HepG2 (cell line): Measurements from ENCODE around the gene AGAP1. TPM values are rescaled to one million over a fixed set of nuclear protein-coding genes. Genes with fewer than 3 reads are reported as not detected.
A peak's percentile ranks its signal among the peaks of the same experiment; 100 is the strongest.

Source experiments
- ARHGAP35 ChIP-seq: sonication (generic); formaldehyde crosslinking; IDR thresholded peaks from 2 replicates; pipeline ENCODE4 v1.9.0; 2022; ENCODE audit warnings: mild to moderate bottlenecking, inconsistent platforms, moderate library complexity, missing genetic modification reagents, borderline replicate concordance
- CBFB ChIP-seq: sonication (generic); formaldehyde crosslinking; IDR thresholded peaks from 2 replicates; pipeline ENCODE4 v1.4.0; 2020; ENCODE audit warnings: missing genetic modification reagents
- CBX1 ChIP-seq: IDR thresholded peaks from one replicate; pipeline ENCODE4 v1.6.1; 2016; ENCODE audit warnings: antibody characterized with exemption, low read depth
- CCAR2 ChIP-seq: fragments of 200-400 bp; formaldehyde crosslinking; optimal IDR thresholded peaks from 2 replicates; pipeline ENCODE3; 2018; ENCODE audit warnings: low read depth, mild to moderate bottlenecking, low read length, moderate library complexity
- CEBPB ChIP-seq: IDR thresholded peaks from 2 replicates; pipeline ENCODE4 v1.6.1; 2011; ENCODE audit warnings: low read depth, low read length, improper control_type of control experiment, borderline replicate concordance
- DPF2 ChIP-seq: sonication (generic); formaldehyde crosslinking; IDR thresholded peaks from 2 replicates; pipeline ENCODE4 v1.4.0; 2020; ENCODE audit warnings: mild to moderate bottlenecking, low read depth, missing genetic modification reagents, borderline replicate concordance
- ETV5 ChIP-seq: IDR thresholded peaks from 2 replicates; pipeline ENCODE4 v1.6.1; 2018; ENCODE audit warnings: missing biosample characterization, missing genetic modification reagents, inconsistent platforms, borderline replicate concordance
- HDAC1 ChIP-seq: sonication (generic); formaldehyde crosslinking; IDR thresholded peaks from 2 replicates; pipeline ENCODE4 v1.5.1; 2020; ENCODE audit warnings: mild to moderate bottlenecking, missing genetic modification reagents
- HIC2 ChIP-seq: sonication (generic); formaldehyde crosslinking; IDR thresholded peaks from 2 replicates; pipeline ENCODE4 v1.9.0; 2022; ENCODE audit warnings: low read depth, missing genetic modification reagents
- HNF4A ChIP-seq: sonication (generic); formaldehyde crosslinking; IDR thresholded peaks from 2 replicates; pipeline ENCODE4 v1.4.0; 2020; ENCODE audit warnings: missing genetic modification reagents
- LCORL ChIP-seq, 2 experiments: fragments of 450-650 bp in 1 of 2; sonication (generic) in 1 of 2; formaldehyde crosslinking in 1 of 2; IDR thresholded peaks; 2 replicates each; pipeline versions ENCODE4 v1.5.0 to v1.6.1; 2017 to 2020; ENCODE audit warnings: antibody characterized with exemption in 1 of 2, missing genetic modification reagents in 1 of 2
- LRRFIP1 ChIP-seq: sonication (generic); formaldehyde crosslinking; conservative IDR thresholded peaks from 2 replicates; pipeline ENCODE4 v1.4.0; 2020; ENCODE audit warnings: missing genetic modification reagents
- NFIC ChIP-seq: IDR thresholded peaks from 2 replicates; pipeline ENCODE4 v1.6.1; 2012; ENCODE audit warnings: mild to moderate bottlenecking, low read length, inconsistent platforms
- ONECUT2 ChIP-seq: sonication (generic); formaldehyde crosslinking; IDR thresholded peaks from 2 replicates; pipeline ENCODE4 v1.4.0; 2020; ENCODE audit warnings: missing genetic modification reagents
- POLR2A ChIP-seq, 2 experiments: IDR thresholded peaks; 2 replicates each; pipeline ENCODE4 v1.6.1; 2011; ENCODE audit warnings: low read depth in 2 of 2, low read length in 2 of 2, mild to moderate bottlenecking in 1 of 2, moderate library complexity in 1 of 2; ENCODE audit not compliant: insufficient read depth in 1 of 2
- ZNF326 ChIP-seq: sonication (generic); formaldehyde crosslinking; IDR thresholded peaks from 2 replicates; pipeline ENCODE4 v1.4.0; 2020; ENCODE audit warnings: missing genetic modification reagents, borderline replicate concordance
- ZNF451 ChIP-seq: sonication (generic); formaldehyde crosslinking; IDR thresholded peaks from 2 replicates; pipeline ENCODE4 v1.5.0; 2020; ENCODE audit warnings: mild to moderate bottlenecking, missing genetic modification reagents
- ZNF562 ChIP-seq: sonication (generic); formaldehyde crosslinking; IDR thresholded peaks from 2 replicates; pipeline ENCODE4 v1.8.0; 2022; ENCODE audit warnings: missing genetic modification reagents, borderline replicate concordance
- ZNF616 ChIP-seq: sonication (generic); formaldehyde crosslinking; IDR thresholded peaks from 2 replicates; pipeline ENCODE4 v1.5.0; 2020; ENCODE audit warnings: low read depth, mild to moderate bottlenecking, missing genetic modification reagents
- ZNF879 ChIP-seq: sonication (generic); formaldehyde crosslinking; IDR thresholded peaks from 2 replicates; pipeline ENCODE4 v1.8.1; 2023; ENCODE audit warnings: missing genetic modification reagents
- polyA plus RNA-seq, 8 experiments: library from polyadenylated mRNA; depleted of rRNA in 3 of 8; stranded (reverse) in 7 of 8; unstranded in 1 of 8; fragments of >200 nt; fragmentation: Illumina TruSeq in 4 of 8; extraction: Trizol in 4 of 8; gene quantifications; 2 replicates each; pipeline versions ENCODE4 v1.2.1 to v1.2.3, GENCODE V29; 2011 to 2016; ENCODE audit warnings: low read depth in 4 of 8, missing spikeins in 1 of 8, mixed read lengths in 1 of 8; ENCODE audit not compliant: insufficient read depth in 1 of 8
- total RNA-seq, 5 experiments: library from RNA; depleted of rRNA; stranded (reverse); fragments of >200 nt; fragmentation: Illumina TruSeq; extraction: Trizol; gene quantifications; 2 replicates each; pipeline ENCODE4 v1.2.3, GENCODE V29; 2016; ENCODE audit warnings: low read depth in 1 of 5
- TF ChIP-seq, protein P1 (sequence below): sonication (generic); formaldehyde crosslinking; IDR thresholded peaks from 2 replicates; pipeline ENCODE4 v1.5.0; 2020; ENCODE audit warnings: mild to moderate bottlenecking, missing genetic modification reagents, moderate library complexity

The AGAP1 gene
- total and polyA plus RNA-seq, 2 of the 13 experiments (the other 11 are each of a cell fraction or from before 2014, with no cell fraction given): 21.2 to 32.7 TPM

- TF ChIP-seq LRRFIP1 (CRISPR knock-in tag): no peak
- TF ChIP-seq CBFB (CRISPR knock-in tag): 0 out of 2 replicates have a peak, but pooled peaks have one; percentile 70
- TF ChIP-seq HDAC1 (CRISPR knock-in tag): peak; percentile 53; the same call in 1 of the 2 replicates
- TF ChIP-seq, protein P1, sequence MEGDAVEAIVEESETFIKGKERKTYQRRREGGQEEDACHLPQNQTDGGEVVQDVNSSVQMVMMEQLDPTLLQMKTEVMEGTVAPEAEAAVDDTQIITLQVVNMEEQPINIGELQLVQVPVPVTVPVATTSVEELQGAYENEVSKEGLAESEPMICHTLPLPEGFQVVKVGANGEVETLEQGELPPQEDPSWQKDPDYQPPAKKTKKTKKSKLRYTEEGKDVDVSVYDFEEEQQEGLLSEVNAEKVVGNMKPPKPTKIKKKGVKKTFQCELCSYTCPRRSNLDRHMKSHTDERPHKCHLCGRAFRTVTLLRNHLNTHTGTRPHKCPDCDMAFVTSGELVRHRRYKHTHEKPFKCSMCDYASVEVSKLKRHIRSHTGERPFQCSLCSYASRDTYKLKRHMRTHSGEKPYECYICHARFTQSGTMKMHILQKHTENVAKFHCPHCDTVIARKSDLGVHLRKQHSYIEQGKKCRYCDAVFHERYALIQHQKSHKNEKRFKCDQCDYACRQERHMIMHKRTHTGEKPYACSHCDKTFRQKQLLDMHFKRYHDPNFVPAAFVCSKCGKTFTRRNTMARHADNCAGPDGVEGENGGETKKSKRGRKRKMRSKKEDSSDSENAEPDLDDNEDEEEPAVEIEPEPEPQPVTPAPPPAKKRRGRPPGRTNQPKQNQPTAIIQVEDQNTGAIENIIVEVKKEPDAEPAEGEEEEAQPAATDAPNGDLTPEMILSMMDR (CRISPR knock-in tag): peak; percentile 24; the same call in 1 of the 2 replicates
- TF ChIP-seq ZNF451 (CRISPR knock-in tag): no peak
- TF ChIP-seq HIC2 (CRISPR knock-in tag): no peak
- TF ChIP-seq HNF4A (CRISPR knock-in tag): 0 out of 2 replicates have a peak, but pooled peaks have one; percentile 21
- TF ChIP-seq CCAR2: no peak
- TF ChIP-seq ETV5: peak; percentile 58; the same call in 1 of the 2 replicates
- TF ChIP-seq NFIC: no peak
- TF ChIP-seq ZNF326 (CRISPR knock-in tag): no peak
- TF ChIP-seq ONECUT2: peak; percentile 97
- no peak for TF ChIP-seq ZNF616 (CRISPR knock-in tag)
- TF ChIP-seq CEBPB: no peak
- 0 out of 2 replicates have a peak, but pooled peaks have one; percentile 26 for TF ChIP-seq DPF2 (CRISPR knock-in tag)
- TF ChIP-seq POLR2A (IDR thresholded peaks at IDR 0.05; ENCODE audit: insufficient read depth in 1 of 2, low read depth in 2 of 2, low read length in 2 of 2): no peak
- TF ChIP-seq ARHGAP35 (CRISPR knock-in tag): no peak
- no peak for TF ChIP-seq CBX1
- TF ChIP-seq ZNF562 (CRISPR knock-in tag): no peak
- peak; percentile 50; the same call in 1 of the 2 replicates for TF ChIP-seq LCORL (IDR thresholded peaks at IDR 0.05)
- TF ChIP-seq LCORL (CRISPR knock-in tag; IDR thresholded peaks at IDR 0.05): no peak
- no peak for TF ChIP-seq ZNF879 (CRISPR knock-in tag)
Observed at GRCh38 chr2:235762832-235763598, 269.2 kb downstream of the AGAP1 start (continued).
